ENCODE data around the gene C5. TPM values are rescaled to one million over a fixed set of nuclear protein-coding genes. Genes with fewer than 3 reads are reported as not detected.
A peak's percentile ranks its signal among the peaks of the same experiment; 100 is the strongest.

Gene C5
- total RNA-seq, 3 donors from 2014 or later (not counting 1 experiment from before 2014, with no cell fraction given) = 1.5 to 2.0 (median 1.5) TPM

- no peaks in the 10 kb centered on the region for H3K36me3 Mint-ChIP-seq
- no peak overlapping the region for H3K4me3 ChIP-seq (ENCODE audit: low read length)
- 17% methylated on average over 4 of the region's 4 CpGs for WGBS (ENCODE audit: insufficient coverage)
Measured at GRCh38 chr9:120931231-120932085, 118.6 kb downstream of the C5 start.

GRCh38 chr9:120929229-120929791 is 120.8 kb downstream of the C5 start:
- H3K27me3 Mint-ChIP-seq (ENCODE audit: low read depth in 2 of 2) = no peaks in the 10 kb centered on the region
- H3K4me1 Mint-ChIP-seq = peaks cover 76 to 84% of the 10 kb centered on the region in 2 donors
- Histone ChIP-seq H3K36me3 (ENCODE audit: control insufficient read depth, insufficient read depth, low read length) (no peaks in the 10 kb centered on the region), H3K27ac (ENCODE audit: low read length) (peak overlapping the region; percentile 97), H3K4me1 (ENCODE audit: control insufficient read depth, insufficient read depth, low read length) (peaks cover 87% of the 10 kb centered on the region), H3K4me3 (ENCODE audit: low read length) (peak overlapping the region; percentile 30), H3K9me3 (ENCODE audit: control insufficient read depth, insufficient read depth, low read length) (no peaks in the 10 kb centered on the region), H3K27me3 (ENCODE audit: control insufficient read depth, insufficient read depth, low read length) (no peaks in the 10 kb centered on the region)
- H3K9me3 Mint-ChIP-seq = no peaks in the 10 kb centered on the region
- TF ChIP-seq, protein P1, sequence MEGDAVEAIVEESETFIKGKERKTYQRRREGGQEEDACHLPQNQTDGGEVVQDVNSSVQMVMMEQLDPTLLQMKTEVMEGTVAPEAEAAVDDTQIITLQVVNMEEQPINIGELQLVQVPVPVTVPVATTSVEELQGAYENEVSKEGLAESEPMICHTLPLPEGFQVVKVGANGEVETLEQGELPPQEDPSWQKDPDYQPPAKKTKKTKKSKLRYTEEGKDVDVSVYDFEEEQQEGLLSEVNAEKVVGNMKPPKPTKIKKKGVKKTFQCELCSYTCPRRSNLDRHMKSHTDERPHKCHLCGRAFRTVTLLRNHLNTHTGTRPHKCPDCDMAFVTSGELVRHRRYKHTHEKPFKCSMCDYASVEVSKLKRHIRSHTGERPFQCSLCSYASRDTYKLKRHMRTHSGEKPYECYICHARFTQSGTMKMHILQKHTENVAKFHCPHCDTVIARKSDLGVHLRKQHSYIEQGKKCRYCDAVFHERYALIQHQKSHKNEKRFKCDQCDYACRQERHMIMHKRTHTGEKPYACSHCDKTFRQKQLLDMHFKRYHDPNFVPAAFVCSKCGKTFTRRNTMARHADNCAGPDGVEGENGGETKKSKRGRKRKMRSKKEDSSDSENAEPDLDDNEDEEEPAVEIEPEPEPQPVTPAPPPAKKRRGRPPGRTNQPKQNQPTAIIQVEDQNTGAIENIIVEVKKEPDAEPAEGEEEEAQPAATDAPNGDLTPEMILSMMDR (IDR thresholded peaks at IDR 0.05) = no peak
- WGBS (ENCODE audit: insufficient coverage) = 10% methylated on average over 22 of the region's 26 CpGs
- H3K27ac Mint-ChIP-seq = peak overlapping the region; percentile 98 to 99
- ATAC-seq = no peak
- DNase-seq = no peak
- H3K4me3 Mint-ChIP-seq = peak overlapping the region; percentile 64
- intact Hi-C loops (cut with micrococcal nuclease) = loop anchor here (5.0 kb wide), 3 partner anchors 87 to 428 kb away; partner anchors contain the start of genes MEGF9 and PSMD5
- no peaks in the 10 kb centered on the region for H3K36me3 Mint-ChIP-seq

More at GRCh38 chr9:120931231-120932085, 118.6 kb downstream of the C5 start:
- Histone ChIP-seq H3K4me1 (ENCODE audit: control insufficient read depth, insufficient read depth, low read length) (peaks cover 87% of the 10 kb centered on the region), H3K27ac (ENCODE audit: low read length) (peak overlapping the region; percentile 99), H3K9me3 (ENCODE audit: control insufficient read depth, insufficient read depth, low read length) (no peaks in the 10 kb centered on the region), H3K36me3 (ENCODE audit: control insufficient read depth, insufficient read depth, low read length) (no peaks in the 10 kb centered on the region), H3K27me3 (ENCODE audit: control insufficient read depth, insufficient read depth, low read length) (no peaks in the 10 kb centered on the region)
- Mint-ChIP-seq H3K27me3 (ENCODE audit: low read depth in 2 of 2) (no peaks in the 10 kb centered on the region), H3K9me3 (no peaks in the 10 kb centered on the region), H3K4me1 (peaks cover 68 to 79% of the 10 kb centered on the region in 2 donors), H3K4me3 (peak overlapping the region; percentile 90), H3K27ac (peak overlapping the region; percentile 98 to 99)
- TF ChIP-seq, protein P1 (IDR thresholded peaks at IDR 0.05) = no peak
- DNase-seq (peak; percentile 53 to 90), ATAC-seq (peak; percentile 66 to 82 (median 75))
- intact Hi-C loops (cut with micrococcal nuclease) = no loop called here

DNA sequence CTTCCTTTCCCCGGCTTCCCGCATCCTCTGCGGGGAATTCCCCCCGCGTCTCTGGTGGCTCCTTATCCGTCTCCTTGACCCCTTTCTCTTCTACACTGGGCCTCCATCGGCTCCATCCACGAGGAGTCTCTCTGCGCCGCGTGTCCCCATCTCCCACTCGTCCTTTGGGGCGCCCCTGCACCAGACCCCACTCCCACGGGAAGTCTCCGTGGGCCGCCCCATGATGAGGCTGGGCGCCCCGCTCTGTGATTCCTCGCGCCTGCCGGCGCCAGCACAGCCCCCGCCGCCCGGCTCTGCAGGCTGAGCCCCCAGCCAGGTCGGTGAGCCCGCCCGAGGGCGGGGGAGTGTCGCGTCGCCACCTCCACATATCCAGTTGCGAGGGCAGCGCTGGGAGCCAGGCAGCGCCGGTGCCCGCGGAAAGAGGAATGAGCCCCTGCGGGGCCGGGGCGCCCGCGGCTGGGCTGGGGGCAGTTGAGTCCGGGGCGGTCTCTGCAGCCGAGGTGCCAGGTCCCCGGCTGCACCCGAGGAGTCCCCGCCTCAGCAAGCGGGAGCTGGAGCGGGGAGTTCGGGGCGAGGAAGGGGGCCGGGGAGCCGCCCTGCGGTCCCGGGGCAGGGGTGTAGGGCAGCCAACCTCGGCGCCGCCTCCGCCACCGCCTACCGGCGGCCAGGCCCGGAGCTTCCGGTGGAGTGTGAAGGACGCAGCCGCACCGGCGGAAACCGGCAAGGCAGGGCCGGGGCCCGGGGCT is 121.4 kb downstream of the C5 start:
- H3K4me3 Mint-ChIP-seq = peak overlapping the region; percentile 90
- Histone ChIP-seq H3K4me3 (ENCODE audit: low read length) (peak overlapping the region; percentile 64), H3K36me3 (ENCODE audit: control insufficient read depth, insufficient read depth, low read length) (no peaks in the 10 kb centered on the region), H3K4me1 (ENCODE audit: control insufficient read depth, insufficient read depth, low read length) (peaks cover 87% of the 10 kb centered on the region), H3K27ac (ENCODE audit: low read length) (peak overlapping the region; percentile 97), H3K9me3 (ENCODE audit: control insufficient read depth, insufficient read depth, low read length) (no peaks in the 10 kb centered on the region), H3K27me3 (ENCODE audit: control insufficient read depth, insufficient read depth, low read length) (no peaks in the 10 kb centered on the region)
- peak; percentile 77 to 86 for DNase-seq
- no peaks in the 10 kb centered on the region for H3K27me3 Mint-ChIP-seq (ENCODE audit: low read depth in 2 of 2)
- peaks cover 82 to 88% of the 10 kb centered on the region in 2 donors for H3K4me1 Mint-ChIP-seq
- intact Hi-C loops (cut with micrococcal nuclease) = loop anchor here (5.0 kb wide), 3 partner anchors 86 to 429 kb away; partner anchors contain the start of genes MEGF9 and PSMD5
- peak overlapping the region; percentile 98 to 99 for H3K27ac Mint-ChIP-seq
- no peaks in the 10 kb centered on the region for H3K36me3 Mint-ChIP-seq
- no peaks in the 10 kb centered on the region for H3K9me3 Mint-ChIP-seq
- under 1% methylated on average over 73 of the region's 73 CpGs for WGBS (ENCODE audit: insufficient coverage)
- TF ChIP-seq, protein P1 (IDR thresholded peaks at IDR 0.05) = no peak
- ATAC-seq = peak; percentile 28 to 71 (median 49)

Data from natural killer cell (primary cell).